Activated T-helper 1 cell treated with anti-CD3 and anti-CD28 coated beads, Interleukin-12 subunit alpha, Interleukin-12 subunit beta, Interleukin-2, Interleukin-4 antibody, amounts not matched to agents 30 ng/mL and 10 ng/mL and 1 ng/mL, durations not matched to agents 14 hours and 24 hours and 36 hours (primary cell): ENCODE measurements around the gene FSTL5. TPM values are rescaled to one million over a fixed set of nuclear protein-coding genes. Genes with fewer than 3 reads are reported as not detected.
"Not testable (repeated sequence)": the region's sequence is repeated elsewhere in the genome, so short reads cannot be mapped to it uniquely, and the experiment has no call there.

Experiments
- DNase-seq: peaks from one replicate; pipeline ENCODE4 v3.0.0; 2021; ENCODE audit warnings: low spot score
- H3K27ac Mint-ChIP-seq: one replicate; pipeline ENCODE4 v1.8.0; 2021; ENCODE audit warnings: mild to moderate bottlenecking, mixed read lengths
- H3K27me3 Mint-ChIP-seq: one replicate; pipeline ENCODE4 v1.8.0; 2022; ENCODE audit warnings: mild to moderate bottlenecking, moderate library complexity, mixed read lengths; ENCODE audit not compliant: insufficient read depth
- H3K36me3 Mint-ChIP-seq: one replicate; pipeline ENCODE4 v1.8.0; 2021; ENCODE audit warnings: low read depth, mixed read lengths
- H3K4me1 Mint-ChIP-seq: one replicate; pipeline ENCODE4 v1.8.0; 2021; ENCODE audit warnings: low read depth, mixed read lengths
- H3K4me3 Mint-ChIP-seq: one replicate; pipeline ENCODE4 v1.8.0; 2021; ENCODE audit warnings: mild to moderate bottlenecking, moderate library complexity, mixed read lengths
- H3K9me3 Mint-ChIP-seq: one replicate; pipeline ENCODE4 v1.8.0; 2021; ENCODE audit warnings: mixed read lengths
- intact Hi-C: fragments of 100-400 bp; cut with micrococcal nuclease; formaldehyde crosslinking; loops from one replicate; pipeline ENCODE4 v1.15.1; 2024
- total RNA-seq: library from RNA; stranded (reverse); gene quantifications from 2 replicates; pipeline ENCODE4 v1.2.3, GENCODE V29; 2022

FSTL5 gene
- not detected in 2 replicates for total RNA-seq

DNA sequence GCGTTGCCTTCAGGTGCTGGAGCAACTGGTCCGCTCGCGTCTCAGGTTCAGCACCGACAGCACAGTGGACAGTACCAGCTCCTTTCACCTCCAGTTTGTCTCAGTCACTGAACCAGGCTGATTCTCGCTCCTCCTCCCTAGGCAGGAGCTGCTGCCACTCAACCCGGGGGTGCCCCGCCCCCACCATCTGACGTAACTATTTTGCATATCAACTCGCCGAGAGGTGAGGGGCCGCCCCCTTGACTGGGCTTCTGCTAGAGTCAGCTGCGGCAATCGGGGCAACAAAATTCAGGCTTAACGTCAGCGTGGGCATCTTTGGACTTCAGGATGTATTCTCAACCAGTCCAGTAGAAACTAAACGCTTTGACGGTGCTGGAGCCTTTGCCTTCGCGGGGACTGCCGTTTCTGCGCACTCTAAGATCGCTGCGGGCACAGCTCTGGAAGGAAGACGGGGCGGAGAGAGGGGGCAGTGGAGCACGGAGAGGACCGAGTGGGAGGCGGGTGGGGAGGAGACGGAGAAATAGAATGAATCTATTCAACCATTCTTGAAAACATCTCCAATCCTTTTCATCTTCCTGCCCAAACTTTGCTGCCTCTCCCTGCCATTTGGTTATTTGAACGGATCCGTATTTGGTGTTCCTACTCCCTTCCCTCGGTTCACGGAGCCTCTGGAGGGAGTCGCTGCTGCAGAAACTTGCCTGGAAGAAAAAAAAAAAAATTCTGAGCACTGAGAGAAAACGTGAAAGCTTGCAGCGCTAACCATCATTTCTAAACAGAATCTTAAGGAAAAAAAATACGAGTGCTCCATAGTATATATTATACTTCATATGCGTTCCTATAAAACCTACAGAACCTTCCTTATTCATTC is at the start of gene FSTL5:
TSS of gene FSTL5 (minus strand) at position 109 of the 868 bp plus-strand sequence. CDS start 52,604 bp downstream, outside the sequence.
- no peak within 1 kb of the TSS for H3K27ac Mint-ChIP-seq
- H3K9me3 Mint-ChIP-seq, result no peaks in the 10 kb centered on the region
- peaks cover 5% of the 10 kb centered on the region for H3K4me1 Mint-ChIP-seq
- peaks cover 7% of the 10 kb centered on the region for H3K27me3 Mint-ChIP-seq
- intact Hi-C loops, result no loop called here
- DNase-seq, result peak; percentile 21
- peak within 1 kb of the TSS; percentile 76 for H3K4me3 Mint-ChIP-seq
- H3K36me3 Mint-ChIP-seq, result no peaks in the 10 kb centered on the region

DNA sequence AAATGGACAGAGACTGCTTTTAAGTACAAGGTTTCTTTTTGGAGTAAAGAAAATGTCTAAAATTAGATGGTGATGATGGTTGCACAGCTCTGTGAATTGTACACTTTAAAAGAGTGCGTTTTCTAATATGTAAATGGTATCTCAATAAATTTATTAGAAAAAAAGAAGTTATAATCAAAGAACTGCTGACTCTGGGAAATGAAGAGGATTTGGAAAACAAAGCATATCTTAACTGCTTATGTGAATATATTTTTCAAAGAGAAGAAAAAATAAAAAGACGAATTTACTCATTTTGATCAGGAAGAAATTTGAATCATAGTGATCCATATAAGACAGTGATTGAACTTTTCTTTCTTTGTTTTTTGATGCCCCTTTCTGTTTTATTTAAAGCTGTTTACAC is 45.9 kb upstream of the FSTL5 start:
- intact Hi-C loops, result no loop called here
- Mint-ChIP-seq H3K4me1 (no peaks in the 10 kb centered on the region), H3K4me3 (no peak overlapping the region), H3K27me3 (no peaks in the 10 kb centered on the region), H3K36me3 (no peaks in the 10 kb centered on the region), H3K27ac (no peak overlapping the region), H3K9me3 (no peaks in the 10 kb centered on the region)
- no peak for DNase-seq

DNA sequence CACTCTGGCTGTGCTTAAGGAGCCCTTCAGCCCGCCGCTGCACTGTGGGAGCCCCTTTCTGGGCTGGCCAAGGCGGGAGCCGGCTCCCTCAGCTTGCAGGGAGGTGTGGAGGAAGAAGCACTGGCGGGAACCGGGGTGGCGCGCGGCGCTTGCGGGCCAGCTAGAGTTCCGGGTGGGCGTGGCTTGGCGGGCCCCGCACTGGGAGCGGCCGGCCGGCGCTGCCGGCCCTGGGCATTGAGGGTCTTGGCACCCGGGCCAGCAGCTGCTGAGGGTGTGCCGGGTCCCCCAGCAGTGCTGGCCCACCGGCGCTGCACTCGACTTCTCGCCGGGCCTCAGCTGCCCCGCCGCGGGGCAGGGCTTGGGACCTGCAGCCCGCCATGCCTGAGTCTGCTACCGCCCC is 39.7 kb upstream of the FSTL5 start:
- H3K27me3 Mint-ChIP-seq, DNase-seq, H3K27ac Mint-ChIP-seq, H3K36me3 Mint-ChIP-seq, intact Hi-C loops, H3K9me3 Mint-ChIP-seq, H3K4me3 Mint-ChIP-seq, H3K4me1 Mint-ChIP-seq: not testable (repeated sequence)

DNA sequence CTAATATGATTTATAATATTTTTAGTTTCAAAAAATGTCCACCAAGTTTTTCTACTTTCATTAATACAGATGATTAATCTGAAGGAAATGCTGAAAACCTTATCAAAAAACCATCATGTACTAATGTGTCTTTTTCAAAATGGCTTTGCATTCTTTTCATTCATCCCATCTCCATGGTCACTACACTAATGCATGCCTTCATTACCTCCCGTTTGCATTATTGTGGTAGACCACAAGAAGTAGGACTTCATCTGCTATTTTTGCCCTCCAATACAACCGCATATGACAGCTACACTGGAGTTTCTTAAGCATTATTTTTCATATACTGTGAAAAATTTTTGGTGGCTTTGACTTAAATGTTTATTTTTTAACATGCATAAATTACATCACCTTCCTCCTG is 37.9 kb upstream of the FSTL5 start:
- intact Hi-C loops, result no loop called here
- H3K4me1 Mint-ChIP-seq, result no peaks in the 10 kb centered on the region
- H3K36me3 Mint-ChIP-seq, result no peaks in the 10 kb centered on the region
- no peak overlapping the region for H3K4me3 Mint-ChIP-seq
- no peak overlapping the region for H3K27ac Mint-ChIP-seq
- DNase-seq, result no peak
- no peaks in the 10 kb centered on the region for H3K27me3 Mint-ChIP-seq
- H3K9me3 Mint-ChIP-seq, result peaks cover 2% of the 10 kb centered on the region

DNA sequence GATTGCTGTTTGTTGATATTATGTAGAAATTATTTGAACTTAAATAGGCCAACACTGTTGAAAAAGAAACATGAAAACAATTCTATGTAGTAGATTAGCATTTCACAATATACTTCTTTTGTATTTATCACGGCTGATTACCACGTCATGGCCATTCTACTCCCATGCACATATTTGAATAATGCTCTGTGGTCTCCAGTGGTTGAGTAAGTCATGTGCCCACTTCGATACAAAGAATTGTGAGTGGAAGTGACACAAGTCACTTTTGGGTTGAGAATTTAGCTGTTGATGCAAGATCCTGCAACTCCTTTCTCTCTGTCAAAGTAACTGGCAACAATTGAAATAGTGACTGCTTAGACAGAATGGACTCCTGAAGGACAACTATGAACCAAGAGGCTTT is 6.7 kb upstream of the FSTL5 start:
- H3K27ac Mint-ChIP-seq, result no peak overlapping the region
- DNase-seq, result no peak
- peaks cover 1% of the 10 kb centered on the region for H3K27me3 Mint-ChIP-seq
- H3K36me3 Mint-ChIP-seq, result no peaks in the 10 kb centered on the region
- no peak overlapping the region for H3K4me3 Mint-ChIP-seq
- intact Hi-C loops, result no loop called here
- no peaks in the 10 kb centered on the region for H3K4me1 Mint-ChIP-seq
- H3K9me3 Mint-ChIP-seq, result no peaks in the 10 kb centered on the region

DNA sequence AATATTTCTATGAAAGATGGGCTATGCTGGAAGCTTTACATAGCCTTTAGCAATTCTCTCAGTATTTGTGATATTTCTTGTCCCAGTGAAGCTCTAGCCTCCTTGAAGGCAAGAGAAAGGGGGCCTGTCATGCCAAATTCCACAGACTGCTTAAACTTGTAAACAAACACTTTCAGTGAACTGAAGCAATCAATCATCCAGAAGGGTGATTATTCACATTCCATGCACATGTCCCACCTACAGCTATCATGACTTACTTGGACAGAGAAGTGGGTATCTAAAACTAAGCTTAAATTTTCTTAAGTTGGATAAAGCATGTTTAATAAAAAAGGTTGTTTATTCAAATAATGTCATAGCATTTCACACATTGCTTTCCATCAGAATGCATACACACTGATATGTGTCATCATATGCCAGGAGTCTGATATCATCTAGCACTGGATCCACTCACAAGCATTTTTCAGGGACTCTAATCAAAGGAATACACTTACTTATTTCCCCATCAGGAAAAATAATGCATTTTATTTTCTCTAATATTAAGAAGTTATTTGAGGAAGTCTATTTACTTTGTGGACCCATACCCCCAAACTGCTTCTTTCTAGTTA is 1.2 kb upstream of the FSTL5 start:
- no peak for DNase-seq
- peaks cover 5% of the 10 kb centered on the region for H3K4me1 Mint-ChIP-seq
- H3K4me3 Mint-ChIP-seq, result no peak overlapping the region
- H3K27ac Mint-ChIP-seq, result no peak overlapping the region
- no peaks in the 10 kb centered on the region for H3K36me3 Mint-ChIP-seq
- intact Hi-C loops, result no loop called here
- peaks cover 7% of the 10 kb centered on the region for H3K27me3 Mint-ChIP-seq
- no peaks in the 10 kb centered on the region for H3K9me3 Mint-ChIP-seq

DNA sequence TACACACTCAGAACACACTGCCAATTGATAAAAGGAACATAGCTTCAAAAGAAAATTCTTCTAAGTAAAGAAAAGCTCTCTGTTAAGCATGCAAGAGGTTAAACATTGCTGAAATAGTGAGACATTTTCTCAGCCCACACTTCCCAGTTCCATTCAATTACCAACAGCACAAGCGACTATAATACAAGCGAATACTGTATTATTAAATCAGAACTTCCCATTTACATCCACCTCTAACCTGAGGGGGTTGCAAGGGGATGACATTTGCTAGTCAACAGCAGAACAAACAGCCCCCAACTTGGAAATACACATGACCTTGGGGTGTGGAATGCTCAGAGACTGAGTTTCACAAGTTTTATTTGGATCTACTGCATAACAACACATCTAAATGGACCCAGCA is 1.1 kb downstream of the FSTL5 start:
- H3K4me3 Mint-ChIP-seq, result no peak overlapping the region
- H3K27ac Mint-ChIP-seq, result no peak overlapping the region
- H3K9me3 Mint-ChIP-seq, result no peaks in the 10 kb centered on the region
- no peaks in the 10 kb centered on the region for H3K36me3 Mint-ChIP-seq
- DNase-seq, result no peak
- H3K27me3 Mint-ChIP-seq, result peaks cover 7% of the 10 kb centered on the region
- intact Hi-C loops, result no loop called here
- H3K4me1 Mint-ChIP-seq, result peaks cover 5% of the 10 kb centered on the region

DNA sequence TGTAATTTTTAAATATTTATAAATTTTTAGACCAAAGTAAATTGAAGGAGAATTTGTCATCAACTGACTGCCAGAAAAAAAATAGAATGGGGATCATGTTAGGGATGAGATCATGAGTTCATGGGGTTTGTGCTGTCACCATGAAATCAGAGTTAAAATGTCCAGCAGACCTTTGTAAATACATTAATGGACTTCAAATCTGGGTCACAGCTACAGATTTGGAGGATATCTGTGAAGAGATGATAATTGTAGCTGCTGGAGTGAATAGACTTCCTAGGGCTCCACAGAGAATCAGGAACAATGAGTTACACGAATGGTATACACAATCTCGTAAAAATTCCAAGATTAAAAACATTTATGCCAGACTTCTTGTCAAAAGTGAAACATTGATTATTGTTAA is 6.6 kb downstream of the FSTL5 start:
- H3K36me3 Mint-ChIP-seq, result no peaks in the 10 kb centered on the region
- intact Hi-C loops, result no loop called here

DNA sequence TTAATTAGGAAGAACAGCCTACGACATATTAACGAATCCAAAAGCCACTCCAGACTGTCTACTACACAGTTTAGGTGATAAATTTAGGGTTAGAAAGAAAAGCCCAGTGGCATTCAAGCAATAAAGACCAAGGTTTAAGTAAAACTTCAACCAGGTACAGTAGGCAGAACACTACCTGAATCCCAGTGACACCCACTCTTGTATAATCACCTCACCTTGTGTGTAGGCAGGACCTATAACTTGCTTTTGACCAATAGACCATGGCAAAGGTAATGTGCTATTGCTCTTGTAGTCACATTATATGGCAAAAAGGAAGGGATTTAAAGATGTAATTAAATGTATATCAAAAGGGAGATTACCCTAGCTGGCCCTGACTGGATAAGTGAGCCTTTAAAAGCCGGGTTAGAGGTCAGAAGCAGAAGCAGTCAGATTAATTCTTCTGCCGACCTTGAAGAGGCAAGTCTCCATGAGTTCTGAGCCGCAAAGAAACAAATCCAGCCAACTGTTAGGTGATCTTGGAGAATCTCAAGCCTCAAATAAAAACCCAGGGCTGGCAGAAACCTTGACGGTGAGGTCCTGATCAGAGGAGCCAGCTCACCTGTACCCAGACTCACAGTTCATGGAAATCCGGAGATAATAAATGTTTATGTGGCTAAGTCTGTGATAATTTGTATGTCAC is 8.8 kb downstream of the FSTL5 start:
- H3K36me3 Mint-ChIP-seq, result no peaks in the 10 kb centered on the region
- no peak for DNase-seq
- no peaks in the 10 kb centered on the region for H3K4me1 Mint-ChIP-seq
- H3K9me3 Mint-ChIP-seq, result no peaks in the 10 kb centered on the region
- intact Hi-C loops, result no loop called here
- no peak overlapping the region for H3K27ac Mint-ChIP-seq
- H3K4me3 Mint-ChIP-seq, result no peak overlapping the region
- H3K27me3 Mint-ChIP-seq, result no peaks in the 10 kb centered on the region

More for the DNA sequence above, 6.6 kb downstream of the FSTL5 start:
- Mint-ChIP-seq H3K9me3 (no peaks in the 10 kb centered on the region), H3K27ac (no peak overlapping the region), H3K27me3 (no peaks in the 10 kb centered on the region), H3K4me1 (no peaks in the 10 kb centered on the region), H3K4me3 (no peak overlapping the region)
- no peak for DNase-seq

DNA sequence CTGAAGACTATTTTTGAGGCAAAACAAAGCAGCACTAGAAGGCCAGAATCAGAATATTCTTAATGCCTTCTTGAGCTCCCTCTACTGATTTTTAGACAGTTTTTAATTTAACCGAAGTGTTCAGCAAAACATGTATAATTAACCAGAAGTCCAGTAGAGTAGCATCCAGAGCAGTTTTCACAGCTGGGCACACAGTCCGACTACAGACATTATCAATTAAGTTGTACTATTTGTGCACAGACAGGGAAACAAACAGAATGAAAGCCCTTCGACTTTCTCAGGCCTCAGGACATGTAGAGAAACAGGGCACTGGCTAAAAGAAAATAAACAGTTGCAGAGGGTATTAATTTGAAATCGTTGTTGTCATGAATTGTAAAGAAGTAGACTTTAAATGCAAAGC is 11.9 kb downstream of the FSTL5 start:
- H3K4me3 Mint-ChIP-seq, result no peak overlapping the region
- no peaks in the 10 kb centered on the region for H3K27me3 Mint-ChIP-seq
- no peaks in the 10 kb centered on the region for H3K36me3 Mint-ChIP-seq
- H3K27ac Mint-ChIP-seq, result no peak overlapping the region
- H3K9me3 Mint-ChIP-seq, result no peaks in the 10 kb centered on the region
- intact Hi-C loops, result no loop called here
- no peaks in the 10 kb centered on the region for H3K4me1 Mint-ChIP-seq
- DNase-seq, result no peak

DNA sequence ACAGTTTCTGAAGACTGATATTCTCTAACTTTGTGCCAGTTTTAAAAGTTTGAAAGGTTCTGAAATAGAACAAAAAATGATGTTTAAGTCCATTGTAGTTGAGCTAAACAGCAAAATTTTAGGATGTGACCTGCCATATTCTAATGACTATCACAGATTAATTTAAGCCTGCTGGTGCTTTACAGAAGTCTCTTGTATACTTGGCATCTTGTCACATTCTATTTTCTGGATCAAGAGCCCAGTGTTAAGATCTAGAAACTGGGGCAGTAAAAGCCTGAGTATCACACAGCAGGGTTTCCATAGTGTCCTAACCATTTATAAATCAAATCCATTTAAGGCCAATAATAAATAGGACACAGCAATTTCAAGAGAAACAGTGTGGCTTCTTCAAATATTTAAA is 12.4 kb downstream of the FSTL5 start:
- Mint-ChIP-seq H3K27me3 (no peaks in the 10 kb centered on the region), H3K9me3 (no peaks in the 10 kb centered on the region)

DNA sequence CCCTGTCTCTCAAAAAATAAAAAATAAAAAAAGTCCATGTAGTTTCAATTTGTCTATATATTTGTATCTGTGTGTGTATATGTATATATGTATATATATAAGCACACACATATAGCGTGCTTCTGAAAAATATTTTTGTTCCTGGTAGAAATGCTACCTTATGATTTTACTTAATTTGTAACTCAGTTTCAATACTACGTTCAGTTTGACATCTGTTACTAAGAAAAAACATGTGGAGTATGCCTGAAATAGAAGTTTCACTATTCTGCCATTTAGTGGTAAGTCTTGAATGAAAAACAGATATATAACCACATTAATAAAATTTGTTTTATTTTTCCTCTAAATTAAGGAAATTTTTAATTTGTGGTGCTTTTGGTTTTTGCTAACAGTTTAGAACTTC is 14.2 kb downstream of the FSTL5 start:
- intact Hi-C loops, result no loop called here
- Mint-ChIP-seq H3K9me3 (no peaks in the 10 kb centered on the region), H3K4me3 (no peak overlapping the region), H3K4me1 (no peaks in the 10 kb centered on the region), H3K36me3 (no peaks in the 10 kb centered on the region), H3K27ac (no peak overlapping the region), H3K27me3 (no peaks in the 10 kb centered on the region)
- DNase-seq, result no peak

More for the DNA sequence above, 12.4 kb downstream of the FSTL5 start:
- Mint-ChIP-seq H3K4me1 (no peaks in the 10 kb centered on the region), H3K36me3 (no peaks in the 10 kb centered on the region), H3K4me3 (no peak overlapping the region), H3K27ac (no peak overlapping the region)
- no peak for DNase-seq
- intact Hi-C loops, result no loop called here

DNA sequence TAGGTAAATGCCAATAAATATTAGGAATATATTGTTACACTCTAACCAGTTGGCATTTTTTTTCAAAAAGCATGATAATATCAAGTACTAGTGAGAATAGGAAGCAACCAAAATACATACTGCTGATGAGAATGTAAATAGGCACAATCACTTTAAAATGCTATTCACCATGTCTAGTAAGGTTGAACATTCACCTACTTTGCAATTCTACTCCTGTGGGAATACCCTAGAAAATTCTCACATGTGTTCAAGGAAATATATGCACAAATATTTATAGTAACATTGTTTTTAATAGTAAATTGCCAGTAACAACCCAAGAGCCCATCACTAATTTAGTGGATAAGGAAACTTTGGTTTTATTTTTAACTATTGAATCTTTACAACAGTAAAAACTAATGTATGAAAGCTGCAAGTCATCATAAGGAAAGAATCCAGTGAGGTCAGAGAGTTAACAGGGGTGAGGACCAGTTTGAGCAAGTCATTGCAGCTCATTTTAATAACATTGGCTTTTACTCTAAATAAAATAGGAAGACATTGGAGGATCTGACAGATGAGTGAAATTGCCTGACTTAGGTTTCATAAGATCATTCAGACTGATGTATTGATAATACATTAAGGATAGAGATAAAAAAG is 23.6 kb downstream of the FSTL5 start:
- no peak overlapping the region for H3K27ac Mint-ChIP-seq
- no peaks in the 10 kb centered on the region for H3K9me3 Mint-ChIP-seq
- no peaks in the 10 kb centered on the region for H3K36me3 Mint-ChIP-seq
- no peaks in the 10 kb centered on the region for H3K4me1 Mint-ChIP-seq
- H3K27me3 Mint-ChIP-seq, result no peaks in the 10 kb centered on the region
- no peak overlapping the region for H3K4me3 Mint-ChIP-seq
- DNase-seq, result no peak
- intact Hi-C loops, result no loop called here
